ENCODE data around the gene QARS1.

- TF ChIP-seq, protein P1, sequence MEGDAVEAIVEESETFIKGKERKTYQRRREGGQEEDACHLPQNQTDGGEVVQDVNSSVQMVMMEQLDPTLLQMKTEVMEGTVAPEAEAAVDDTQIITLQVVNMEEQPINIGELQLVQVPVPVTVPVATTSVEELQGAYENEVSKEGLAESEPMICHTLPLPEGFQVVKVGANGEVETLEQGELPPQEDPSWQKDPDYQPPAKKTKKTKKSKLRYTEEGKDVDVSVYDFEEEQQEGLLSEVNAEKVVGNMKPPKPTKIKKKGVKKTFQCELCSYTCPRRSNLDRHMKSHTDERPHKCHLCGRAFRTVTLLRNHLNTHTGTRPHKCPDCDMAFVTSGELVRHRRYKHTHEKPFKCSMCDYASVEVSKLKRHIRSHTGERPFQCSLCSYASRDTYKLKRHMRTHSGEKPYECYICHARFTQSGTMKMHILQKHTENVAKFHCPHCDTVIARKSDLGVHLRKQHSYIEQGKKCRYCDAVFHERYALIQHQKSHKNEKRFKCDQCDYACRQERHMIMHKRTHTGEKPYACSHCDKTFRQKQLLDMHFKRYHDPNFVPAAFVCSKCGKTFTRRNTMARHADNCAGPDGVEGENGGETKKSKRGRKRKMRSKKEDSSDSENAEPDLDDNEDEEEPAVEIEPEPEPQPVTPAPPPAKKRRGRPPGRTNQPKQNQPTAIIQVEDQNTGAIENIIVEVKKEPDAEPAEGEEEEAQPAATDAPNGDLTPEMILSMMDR (IDR thresholded peaks at IDR 0.05) = no peak
- no peak for TF ChIP-seq POLR2A (IDR thresholded peaks at IDR 0.05)
These were observed 27.0 kb upstream of the QARS1 start for GRCh38 chr3:49131576-49131975.

Measured in heart left ventricle (tissue), 13 donors.